ENCODE measurements around the gene TTN.

GRCh38 chr2:178478130-178478438, 329.1 kb downstream of the TTN start:
- no peak for TF ChIP-seq POLR2A (IDR thresholded peaks at IDR 0.05)
- TF ChIP-seq, protein P1, sequence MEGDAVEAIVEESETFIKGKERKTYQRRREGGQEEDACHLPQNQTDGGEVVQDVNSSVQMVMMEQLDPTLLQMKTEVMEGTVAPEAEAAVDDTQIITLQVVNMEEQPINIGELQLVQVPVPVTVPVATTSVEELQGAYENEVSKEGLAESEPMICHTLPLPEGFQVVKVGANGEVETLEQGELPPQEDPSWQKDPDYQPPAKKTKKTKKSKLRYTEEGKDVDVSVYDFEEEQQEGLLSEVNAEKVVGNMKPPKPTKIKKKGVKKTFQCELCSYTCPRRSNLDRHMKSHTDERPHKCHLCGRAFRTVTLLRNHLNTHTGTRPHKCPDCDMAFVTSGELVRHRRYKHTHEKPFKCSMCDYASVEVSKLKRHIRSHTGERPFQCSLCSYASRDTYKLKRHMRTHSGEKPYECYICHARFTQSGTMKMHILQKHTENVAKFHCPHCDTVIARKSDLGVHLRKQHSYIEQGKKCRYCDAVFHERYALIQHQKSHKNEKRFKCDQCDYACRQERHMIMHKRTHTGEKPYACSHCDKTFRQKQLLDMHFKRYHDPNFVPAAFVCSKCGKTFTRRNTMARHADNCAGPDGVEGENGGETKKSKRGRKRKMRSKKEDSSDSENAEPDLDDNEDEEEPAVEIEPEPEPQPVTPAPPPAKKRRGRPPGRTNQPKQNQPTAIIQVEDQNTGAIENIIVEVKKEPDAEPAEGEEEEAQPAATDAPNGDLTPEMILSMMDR (IDR thresholded peaks at IDR 0.05) = no peak

Data from upper lobe of left lung (tissue), 4 donors.